ENCODE data around the gene STAT5A. TPM values are rescaled to one million over a fixed set of nuclear protein-coding genes. Genes with fewer than 3 reads are reported as not detected.
"Not testable (repeated sequence)": the region's sequence is repeated elsewhere in the genome, so short reads cannot be mapped to it uniquely, and the experiment has no call there.

Gene STAT5A
- total RNA-seq, 1 donor from 2014 or later, result 288 TPM

GRCh38 chr17:42317266-42317845 is 29.1 kb downstream of the STAT5A start:
- intact Hi-C loops (cut with micrococcal nuclease), result loop anchor here (10.0 kb wide), 1 partner anchor 207 kb away; no protein-coding TSS in a partner anchor
- Mint-ChIP-seq H3K27me3 (ENCODE audit: low read depth) (no peaks in the 10 kb centered on the region), H3K27ac (no peak overlapping the region), H3K36me3 (ENCODE audit: low read depth) (peaks cover 89% of the 10 kb centered on the region), H3K9me3 (no peaks in the 10 kb centered on the region), H3K4me3 (ENCODE audit: low read depth) (no peak overlapping the region), H3K4me1 (ENCODE audit: low read depth) (peaks cover 52% of the 10 kb centered on the region)
- DNase-seq (ENCODE audit: low spot score), result no peak

GRCh38 chr17:42317967-42318366 is 29.7 kb downstream of the STAT5A start:
- H3K4me3 Mint-ChIP-seq (ENCODE audit: low read depth); H3K27ac Mint-ChIP-seq; DNase-seq (ENCODE audit: low spot score); H3K27me3 Mint-ChIP-seq (ENCODE audit: low read depth); H3K9me3 Mint-ChIP-seq: not testable (repeated sequence)
- Mint-ChIP-seq H3K4me1 (ENCODE audit: low read depth) (peaks cover 56% of the 10 kb centered on the region), H3K36me3 (ENCODE audit: low read depth) (peaks cover 91% of the 10 kb centered on the region)
- intact Hi-C loops (cut with micrococcal nuclease), result loop anchor here (10.0 kb wide), 1 partner anchor 207 kb away; no protein-coding TSS in a partner anchor

DNA sequence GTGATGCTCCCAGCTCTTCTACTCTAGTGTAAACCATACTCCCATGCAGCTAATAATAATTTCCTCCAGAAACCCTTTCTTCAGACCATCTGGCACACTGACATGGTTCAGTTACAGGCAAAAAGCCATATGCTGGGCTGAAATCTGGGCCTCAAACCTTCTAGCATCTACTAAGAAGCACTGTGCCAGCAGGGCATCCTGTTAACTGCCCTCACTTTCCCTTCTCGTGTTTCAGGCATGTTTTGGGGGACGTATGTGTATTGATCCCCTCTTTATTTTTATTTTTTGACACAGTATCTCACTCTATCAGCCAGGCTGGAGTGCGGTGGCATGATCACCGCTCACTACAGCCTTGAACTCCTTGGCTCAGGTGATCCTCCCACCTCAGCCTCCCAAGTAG is 33.3 kb downstream of the STAT5A start:
- intact Hi-C loops (cut with micrococcal nuclease), result loop anchor here (5.0 kb wide), 1 partner anchor 66 kb away; the partner anchor contains the start of gene STAT3
- H3K9me3 Mint-ChIP-seq, result no peaks in the 10 kb centered on the region
- peaks cover 42% of the 10 kb centered on the region for H3K4me1 Mint-ChIP-seq (ENCODE audit: low read depth)
- no peaks in the 10 kb centered on the region for H3K27me3 Mint-ChIP-seq (ENCODE audit: low read depth)
- H3K4me3 Mint-ChIP-seq (ENCODE audit: low read depth), result no peak overlapping the region
- no peak overlapping the region for H3K27ac Mint-ChIP-seq
- DNase-seq (ENCODE audit: low spot score), result no peak
- H3K36me3 Mint-ChIP-seq (ENCODE audit: low read depth), result peaks cover 85% of the 10 kb centered on the region

DNA sequence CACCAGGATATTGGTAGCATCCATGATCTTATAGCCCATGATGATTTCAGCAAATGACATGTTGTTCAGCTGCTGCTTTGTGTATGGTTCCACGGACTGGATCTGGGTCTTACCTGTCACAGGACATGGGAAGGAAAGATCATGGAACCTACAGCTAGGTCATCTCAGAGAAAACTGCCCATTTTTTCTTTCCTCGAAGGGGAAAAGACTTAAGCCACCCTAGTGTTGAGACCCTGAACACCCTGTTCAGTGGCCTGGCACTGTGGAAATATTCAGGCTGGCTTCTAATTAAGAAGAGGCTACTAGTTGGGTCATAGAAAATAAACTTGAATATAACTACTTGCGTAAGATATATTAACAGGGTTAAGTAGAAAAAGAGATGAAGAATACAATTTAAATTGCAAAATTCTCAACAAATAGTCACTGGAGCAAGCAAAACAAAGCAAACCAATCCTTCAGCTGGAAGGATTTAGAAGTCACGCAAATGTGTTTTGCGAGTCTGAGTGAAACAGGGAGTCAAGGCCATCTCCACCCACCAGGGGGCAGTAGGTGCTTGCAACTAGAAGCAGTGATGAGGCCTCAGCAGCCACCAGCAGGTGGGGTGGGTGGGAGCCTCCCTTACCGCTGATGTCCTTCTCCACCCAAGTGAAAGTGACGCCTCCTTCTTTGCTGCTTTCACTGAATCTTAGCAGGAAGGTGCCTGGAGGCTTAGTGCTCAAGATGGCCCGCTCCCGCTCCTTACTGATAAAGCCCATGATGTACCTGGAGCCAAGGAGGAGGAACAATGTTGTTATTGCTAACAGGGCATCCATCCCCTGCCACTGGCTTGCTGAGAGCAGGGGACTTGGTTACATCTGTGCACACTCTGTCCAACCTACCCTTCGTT is 34.3 kb downstream of the STAT5A start:
- Mint-ChIP-seq H3K9me3 (no peaks in the 10 kb centered on the region), H3K36me3 (ENCODE audit: low read depth) (peaks cover 85% of the 10 kb centered on the region), H3K27ac (no peak overlapping the region), H3K4me1 (ENCODE audit: low read depth) (peaks cover 34% of the 10 kb centered on the region), H3K27me3 (ENCODE audit: low read depth) (no peaks in the 10 kb centered on the region), H3K4me3 (ENCODE audit: low read depth) (no peak overlapping the region)
- peak; percentile 88 for DNase-seq (ENCODE audit: low spot score)
- intact Hi-C loops (cut with micrococcal nuclease), result loop anchor here (1.0 to 5.0 kb wide), 3 partner anchors 14 to 84 kb away; partner anchors contain the start of gene STAT3

DNA sequence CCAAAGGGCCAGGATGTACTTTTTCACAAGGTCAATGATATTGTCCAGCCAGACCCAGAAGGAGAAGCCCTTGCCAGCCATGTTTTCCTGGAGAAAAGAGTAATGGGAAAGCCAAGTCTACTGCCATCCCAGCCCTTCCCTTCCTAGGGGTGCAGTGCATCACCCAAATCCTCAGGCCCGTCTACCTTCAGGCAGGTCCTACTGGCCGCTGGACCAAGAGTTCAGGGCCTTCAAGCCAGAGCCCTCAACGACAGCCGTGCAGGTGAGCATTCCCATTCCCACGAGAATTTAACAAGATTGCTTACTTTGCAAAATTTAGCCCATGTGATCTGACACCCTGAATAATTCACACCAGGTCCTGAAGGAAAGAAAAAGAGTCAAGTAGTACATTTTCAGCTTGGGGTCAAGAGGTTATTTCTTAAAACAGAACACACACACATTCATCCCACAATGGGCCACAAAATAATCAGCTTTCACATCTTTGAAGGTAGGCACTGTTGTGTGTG is 35.0 kb downstream of the STAT5A start:
- Mint-ChIP-seq H3K27ac (no peak overlapping the region), H3K4me3 (ENCODE audit: low read depth) (no peak overlapping the region), H3K9me3 (no peaks in the 10 kb centered on the region), H3K27me3 (ENCODE audit: low read depth) (no peaks in the 10 kb centered on the region), H3K4me1 (ENCODE audit: low read depth) (peaks cover 34% of the 10 kb centered on the region), H3K36me3 (ENCODE audit: low read depth) (peaks cover 79% of the 10 kb centered on the region)
- no peak for DNase-seq (ENCODE audit: low spot score)
- intact Hi-C loops (cut with micrococcal nuclease), result loop anchor here (2.0 to 5.0 kb wide), 2 partner anchors 13 to 64 kb away; partner anchors contain the start of gene STAT3

- peaks cover 27% of the 10 kb centered on the region for H3K4me1 Mint-ChIP-seq (ENCODE audit: low read depth)
- H3K27me3 Mint-ChIP-seq (ENCODE audit: low read depth), result no peaks in the 10 kb centered on the region
- no peaks in the 10 kb centered on the region for H3K9me3 Mint-ChIP-seq
- H3K4me3 Mint-ChIP-seq (ENCODE audit: low read depth), result no peak overlapping the region
- intact Hi-C loops (cut with micrococcal nuclease), result no loop called here
- DNase-seq (ENCODE audit: low spot score), result no peak
- peaks cover 81% of the 10 kb centered on the region for H3K36me3 Mint-ChIP-seq (ENCODE audit: low read depth)
- peak overlapping the region; percentile 17 for H3K27ac Mint-ChIP-seq
Measured at GRCh38 chr17:42325026-42325425, 36.7 kb downstream of the STAT5A start.

DNA sequence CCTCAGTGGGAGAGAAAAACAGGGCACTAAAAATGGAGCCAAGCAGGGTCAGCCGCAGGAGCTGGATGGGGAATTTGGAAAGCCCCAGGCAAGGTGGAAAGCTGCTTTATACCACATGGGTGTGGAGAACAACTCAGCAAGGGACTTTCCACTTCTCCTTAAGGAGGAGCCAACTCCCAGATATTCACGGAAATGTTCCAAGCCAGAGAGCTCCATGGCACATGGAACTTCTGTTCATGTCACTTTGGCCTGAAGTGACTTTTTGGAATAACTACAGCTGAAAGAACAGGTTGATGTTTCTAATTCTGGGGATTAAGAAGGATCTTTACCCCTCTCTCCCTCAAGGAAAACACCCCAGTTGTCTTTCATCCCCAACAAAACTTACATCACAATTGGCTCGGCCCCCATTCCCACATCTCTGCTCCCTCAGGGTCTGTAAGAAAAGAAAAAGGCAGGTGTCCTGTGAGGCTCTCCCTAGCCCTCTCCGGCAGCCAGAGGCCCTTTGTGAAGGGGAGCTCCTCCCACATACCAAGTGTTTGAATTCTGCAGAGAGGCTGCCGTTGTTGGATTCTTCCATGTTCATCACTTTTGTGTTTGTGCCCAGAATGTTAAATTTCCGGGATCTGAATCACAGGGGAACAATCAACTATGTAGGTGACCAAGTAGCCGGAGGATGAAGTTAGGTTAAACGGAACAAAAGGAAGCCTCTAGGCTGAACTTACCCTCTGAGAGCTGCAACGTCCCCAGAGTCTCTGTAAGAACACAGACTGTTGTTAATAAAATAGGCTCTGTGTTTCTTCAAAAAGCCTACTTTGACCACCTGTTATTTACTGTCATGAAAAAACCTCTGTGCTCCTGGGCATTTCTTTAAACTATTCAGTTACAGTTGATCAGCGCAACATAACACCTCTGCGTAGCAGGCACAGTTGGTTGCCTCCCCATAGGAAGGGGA is 41.0 kb downstream of the STAT5A start:
- peak overlapping the region; percentile 12 for H3K27ac Mint-ChIP-seq
- intact Hi-C loops (cut with micrococcal nuclease), result no loop called here

DNA sequence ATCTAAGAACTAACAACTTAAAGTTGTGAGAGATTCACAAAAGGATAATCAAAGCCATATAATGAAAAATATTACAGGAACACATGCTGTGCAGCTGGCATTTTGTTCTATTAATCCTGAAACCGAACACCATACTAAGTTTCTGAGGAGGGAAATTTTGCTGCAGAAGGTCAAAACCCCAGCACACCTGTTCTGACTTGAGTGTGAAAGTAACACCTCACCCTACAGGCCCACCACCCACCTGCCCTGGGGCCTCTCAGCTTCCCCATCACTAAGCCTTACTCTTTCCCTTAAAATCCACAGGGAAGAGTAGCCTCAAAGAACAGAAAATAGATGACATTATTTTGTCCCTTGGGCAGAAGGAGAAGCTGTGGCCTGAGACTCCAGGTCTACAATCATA is 44.8 kb downstream of the STAT5A start:
- intact Hi-C loops (cut with micrococcal nuclease), result no loop called here
- Mint-ChIP-seq H3K4me1 (ENCODE audit: low read depth) (peaks cover 30% of the 10 kb centered on the region), H3K4me3 (ENCODE audit: low read depth) (no peak overlapping the region), H3K36me3 (ENCODE audit: low read depth) (peaks cover 76% of the 10 kb centered on the region), H3K27ac (peak overlapping the region; percentile 65), H3K9me3 (no peaks in the 10 kb centered on the region), H3K27me3 (ENCODE audit: low read depth) (no peaks in the 10 kb centered on the region)
- DNase-seq (ENCODE audit: low spot score), result no peak

More for the DNA sequence above, 41.0 kb downstream of the STAT5A start:
- no peaks in the 10 kb centered on the region for H3K9me3 Mint-ChIP-seq
- DNase-seq (ENCODE audit: low spot score), result no peak
- H3K36me3 Mint-ChIP-seq (ENCODE audit: low read depth), result peaks cover 71% of the 10 kb centered on the region
- H3K4me3 Mint-ChIP-seq (ENCODE audit: low read depth), result no peak overlapping the region
- H3K4me1 Mint-ChIP-seq (ENCODE audit: low read depth), result peaks cover 8% of the 10 kb centered on the region
- no peaks in the 10 kb centered on the region for H3K27me3 Mint-ChIP-seq (ENCODE audit: low read depth)

DNA sequence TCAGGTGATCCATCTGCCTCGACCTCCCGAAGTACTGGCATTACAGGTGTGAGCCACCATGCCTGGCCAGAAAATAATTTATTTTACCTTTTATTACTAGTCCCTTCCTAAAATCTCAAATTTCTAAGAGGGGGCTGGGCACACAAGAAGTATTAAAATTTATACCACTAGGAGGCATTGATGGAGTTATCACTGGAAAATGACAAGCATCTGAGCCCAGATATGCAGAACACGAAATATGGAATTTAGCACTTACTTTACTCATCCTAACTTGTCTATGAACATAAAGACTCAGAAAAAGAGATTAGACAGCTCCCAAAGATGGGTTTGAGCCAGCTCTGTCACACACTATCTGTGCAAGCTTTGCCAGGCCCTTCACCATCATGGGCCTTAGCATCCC is 46.4 kb downstream of the STAT5A start:
- H3K27me3 Mint-ChIP-seq (ENCODE audit: low read depth), result no peaks in the 10 kb centered on the region
- no peak for DNase-seq (ENCODE audit: low spot score)
- H3K36me3 Mint-ChIP-seq (ENCODE audit: low read depth), result peaks cover 75% of the 10 kb centered on the region
- no peaks in the 10 kb centered on the region for H3K9me3 Mint-ChIP-seq
- H3K27ac Mint-ChIP-seq, result no peak overlapping the region
- H3K4me3 Mint-ChIP-seq (ENCODE audit: low read depth), result no peak overlapping the region
- intact Hi-C loops (cut with micrococcal nuclease), result no loop called here
- H3K4me1 Mint-ChIP-seq (ENCODE audit: low read depth), result peaks cover 41% of the 10 kb centered on the region

GRCh38 chr17:42337442-42337841 is 49.1 kb downstream of the STAT5A start:
- Mint-ChIP-seq H3K4me1 (ENCODE audit: low read depth) (peaks cover 60% of the 10 kb centered on the region), H3K36me3 (ENCODE audit: low read depth) (peaks cover 78% of the 10 kb centered on the region), H3K27me3 (ENCODE audit: low read depth) (no peaks in the 10 kb centered on the region), H3K27ac (peak overlapping the region; percentile 90), H3K9me3 (no peaks in the 10 kb centered on the region), H3K4me3 (ENCODE audit: low read depth) (peak overlapping the region; percentile 60)
- peak; percentile 77 for DNase-seq (ENCODE audit: low spot score)
- intact Hi-C loops (cut with micrococcal nuclease), result loop anchor here (1.0 to 2.0 kb wide), 3 partner anchors 15 to 51 kb away; partner anchors contain the start of gene STAT3

DNA sequence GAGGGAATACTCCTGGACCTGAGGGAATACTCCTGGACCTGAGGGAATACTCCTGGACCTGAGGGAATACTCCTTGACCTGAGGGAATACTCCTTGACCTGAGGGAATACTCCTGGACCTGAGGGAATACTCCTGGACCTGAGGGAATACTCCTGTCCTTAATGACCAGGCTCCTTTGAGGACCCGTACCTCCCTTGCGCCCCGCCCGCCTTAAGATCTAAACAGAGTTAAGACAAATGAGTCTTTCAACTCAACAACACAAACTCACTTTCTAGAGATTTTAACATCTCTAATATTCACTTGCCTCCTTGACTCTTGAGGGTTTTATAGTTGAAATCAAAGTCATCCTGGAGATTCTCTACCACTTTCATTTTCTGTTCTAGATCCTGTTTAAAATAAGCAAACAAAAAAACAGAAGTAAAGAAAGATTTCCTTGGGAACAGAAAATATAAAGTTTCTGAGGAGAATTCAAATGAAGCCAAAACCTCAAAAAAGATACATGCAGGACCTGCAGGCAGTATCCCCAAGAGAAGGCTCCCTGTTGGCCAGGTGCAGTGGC is 50.2 kb downstream of the STAT5A start:
- intact Hi-C loops (cut with micrococcal nuclease), result no loop called here
- Mint-ChIP-seq H3K27ac (peak overlapping the region; percentile 91), H3K4me3 (ENCODE audit: low read depth) (peak overlapping the region; percentile 61), H3K27me3 (ENCODE audit: low read depth) (no peaks in the 10 kb centered on the region), H3K4me1 (ENCODE audit: low read depth) (peaks cover 66% of the 10 kb centered on the region), H3K36me3 (ENCODE audit: low read depth) (peaks cover 76% of the 10 kb centered on the region), H3K9me3 (no peaks in the 10 kb centered on the region)
- DNase-seq (ENCODE audit: low spot score), result no peak

DNA sequence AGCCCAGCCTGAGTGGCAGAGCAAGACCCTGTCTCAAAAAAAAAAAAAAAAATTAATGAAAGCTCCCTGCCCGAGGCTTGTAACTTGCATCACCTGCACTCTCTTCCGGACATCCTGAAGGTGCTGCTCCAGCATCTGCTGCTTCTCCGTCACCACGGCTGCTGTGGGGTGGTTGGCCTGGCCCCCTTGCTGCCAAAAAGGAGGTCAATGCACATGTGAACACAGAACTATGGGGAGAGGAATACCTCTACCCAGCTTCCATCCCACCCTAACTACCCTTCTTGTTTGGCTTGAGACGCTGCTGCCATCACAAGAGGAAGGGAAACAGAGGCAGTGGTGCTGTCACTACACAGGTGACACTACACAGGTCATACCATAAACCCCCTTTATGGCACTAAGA is 50.9 kb downstream of the STAT5A start:
- Mint-ChIP-seq H3K27me3 (ENCODE audit: low read depth) (no peaks in the 10 kb centered on the region), H3K4me1 (ENCODE audit: low read depth) (peaks cover 66% of the 10 kb centered on the region), H3K9me3 (no peaks in the 10 kb centered on the region), H3K36me3 (ENCODE audit: low read depth) (peaks cover 77% of the 10 kb centered on the region), H3K4me3 (ENCODE audit: low read depth) (peak overlapping the region; percentile 22), H3K27ac (peak overlapping the region; percentile 87)
- intact Hi-C loops (cut with micrococcal nuclease), result no loop called here
- DNase-seq (ENCODE audit: low spot score), result no peak
